OCI-LY1 (cell line): ENCODE results near the gene APOA4.
"Not testable (repeated sequence)": the region's sequence is repeated elsewhere in the genome, so short reads cannot be mapped to it uniquely, and the experiment has no call there.

Source experiments
- H2AFZ ChIP-seq: fragments of 200-600 bp; sonication (generic), shearing (Covaris generic); 2 replicates; pipeline ENCODE4 v1.6.0; 2014; ENCODE audit warnings: antibody characterized with exemption, mild to moderate bottlenecking, low read length
- H3F3A ChIP-seq: fragments of 200-600 bp; sonication (generic), shearing (Covaris generic); 2 replicates; pipeline ENCODE4 v1.6.0; 2014; ENCODE audit warnings: mild to moderate bottlenecking, antibody characterized with exemption, low read length, moderate library complexity; ENCODE audit not compliant: insufficient read depth
- H3K27ac ChIP-seq: fragments of 200-600 bp; sonication (generic); 2 replicates; pipeline ENCODE4 v1.5.1; 2014; ENCODE audit warnings: low read length, mixed run types, mild to moderate bottlenecking, low read depth; ENCODE audit not compliant: poor library complexity, severe bottlenecking
- H3K27me3 ChIP-seq: fragments of 200-600 bp; sonication (generic); 2 replicates; pipeline ENCODE4 v1.6.0; 2014; ENCODE audit warnings: antibody characterized with exemption, mild to moderate bottlenecking, low read length, moderate library complexity; ENCODE audit not compliant: insufficient read depth
- H3K36me3 ChIP-seq: fragments of 200-600 bp; sonication (generic); 2 replicates; pipeline ENCODE4 v1.6.1; 2014; ENCODE audit warnings: mild to moderate bottlenecking, antibody characterized with exemption, low read length, moderate library complexity, mixed read lengths; ENCODE audit not compliant: insufficient read depth
- H3K4me1 ChIP-seq: fragments of 200-600 bp; sonication (generic); 2 replicates; pipeline ENCODE4 v1.5.1; 2014; ENCODE audit warnings: mild to moderate bottlenecking, low read length, moderate library complexity; ENCODE audit not compliant: insufficient read depth, severe bottlenecking
- H3K4me2 ChIP-seq: fragments of 200-600 bp; sonication (generic), shearing (Covaris generic); 2 replicates; pipeline ENCODE4 v1.6.1; 2014; ENCODE audit warnings: low read length
- H3K4me3 ChIP-seq: fragments of 200-600 bp; sonication (generic); 2 replicates; pipeline ENCODE4 v1.5.1; 2014; ENCODE audit warnings: low read length, low read depth, mild to moderate bottlenecking, mixed read lengths; ENCODE audit not compliant: poor library complexity, severe bottlenecking
- H3K79me2 ChIP-seq: fragments of 200-600 bp; shearing (Covaris generic); 2 replicates; pipeline ENCODE4 v1.6.1; 2016; ENCODE audit warnings: mixed run types, low read length, mixed read lengths; ENCODE audit not compliant: insufficient read depth
- H3K9ac ChIP-seq: fragments of 200-600 bp; sonication (generic), shearing (Covaris generic); 2 replicates; pipeline ENCODE4 v1.6.1; 2014; ENCODE audit warnings: mild to moderate bottlenecking, low read length, mixed read lengths
- H3K9me2 ChIP-seq: fragments of 200-600 bp; sonication (generic), shearing (Covaris generic); 2 replicates; pipeline ENCODE4 v1.6.1; 2014; ENCODE audit warnings: low read depth, mild to moderate bottlenecking, low read length, mixed read lengths
- H3K9me3 ChIP-seq: fragments of 200-600 bp; shearing (Covaris generic); 2 replicates; pipeline ENCODE4 v1.6.1; 2014; ENCODE audit warnings: low read length, mixed read lengths
- H4K20me1 ChIP-seq: fragments of 200-600 bp; sonication (generic), shearing (Covaris generic); 2 replicates; pipeline ENCODE4 v1.6.0; 2016; ENCODE audit warnings: mild to moderate bottlenecking, low read length; ENCODE audit not compliant: insufficient read depth
- EZH2 ChIP-seq: fragments of 200-600 bp; sonication (generic), shearing (Covaris generic); IDR thresholded peaks from 2 replicates; pipeline ENCODE4 v1.8.0; 2017; ENCODE audit warnings: borderline replicate concordance, mixed run types, mild to moderate bottlenecking, antibody characterized with exemption, low read length, moderate library complexity, mixed read lengths
- TF ChIP-seq, protein P1 (sequence below): fragments of 200-600 bp; sonication (generic), shearing (Covaris generic); IDR thresholded peaks from 2 replicates; pipeline ENCODE4 v1.5.1; 2017; ENCODE audit warnings: mild to moderate bottlenecking, antibody characterized with exemption, low read length, moderate library complexity, mixed read lengths

APOA4 gene

DNA sequence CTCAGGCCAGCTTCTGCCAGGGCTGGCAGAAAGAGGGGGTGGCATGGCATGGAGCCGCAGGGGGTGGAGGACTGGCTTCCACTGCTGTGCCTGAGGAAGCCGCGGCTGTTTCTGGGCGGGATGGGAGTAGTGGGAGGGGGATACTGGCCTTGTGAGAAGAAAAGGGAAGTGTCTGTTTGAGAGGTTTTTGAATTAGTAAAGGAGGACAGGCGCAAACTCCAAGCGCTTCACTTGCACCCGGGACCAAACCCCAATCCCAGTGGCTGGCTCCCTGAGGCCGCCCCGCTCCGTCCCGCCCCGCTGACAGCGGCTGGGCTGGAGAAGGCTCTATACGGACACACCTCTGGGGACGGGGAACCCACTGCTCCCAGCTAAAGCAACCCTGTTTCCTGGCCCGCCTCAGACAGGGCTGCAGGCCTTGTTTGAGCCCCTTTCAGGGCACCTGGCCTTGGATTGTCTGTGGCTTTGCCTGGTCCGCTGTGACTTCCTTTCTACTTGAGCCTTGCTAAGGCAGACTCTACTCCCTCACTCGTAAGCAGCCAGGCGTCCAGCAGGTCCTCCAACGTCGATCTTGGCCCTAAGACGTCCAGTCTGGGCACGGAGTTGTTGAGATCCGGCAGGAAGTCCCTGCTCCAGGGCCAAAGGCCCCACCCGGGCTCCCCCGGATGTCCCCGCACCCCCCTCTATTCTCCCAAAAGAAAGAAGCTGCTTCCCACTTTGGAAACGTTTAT lies 12.1 kb upstream of the APOA4 start:
- TF ChIP-seq, protein P1, sequence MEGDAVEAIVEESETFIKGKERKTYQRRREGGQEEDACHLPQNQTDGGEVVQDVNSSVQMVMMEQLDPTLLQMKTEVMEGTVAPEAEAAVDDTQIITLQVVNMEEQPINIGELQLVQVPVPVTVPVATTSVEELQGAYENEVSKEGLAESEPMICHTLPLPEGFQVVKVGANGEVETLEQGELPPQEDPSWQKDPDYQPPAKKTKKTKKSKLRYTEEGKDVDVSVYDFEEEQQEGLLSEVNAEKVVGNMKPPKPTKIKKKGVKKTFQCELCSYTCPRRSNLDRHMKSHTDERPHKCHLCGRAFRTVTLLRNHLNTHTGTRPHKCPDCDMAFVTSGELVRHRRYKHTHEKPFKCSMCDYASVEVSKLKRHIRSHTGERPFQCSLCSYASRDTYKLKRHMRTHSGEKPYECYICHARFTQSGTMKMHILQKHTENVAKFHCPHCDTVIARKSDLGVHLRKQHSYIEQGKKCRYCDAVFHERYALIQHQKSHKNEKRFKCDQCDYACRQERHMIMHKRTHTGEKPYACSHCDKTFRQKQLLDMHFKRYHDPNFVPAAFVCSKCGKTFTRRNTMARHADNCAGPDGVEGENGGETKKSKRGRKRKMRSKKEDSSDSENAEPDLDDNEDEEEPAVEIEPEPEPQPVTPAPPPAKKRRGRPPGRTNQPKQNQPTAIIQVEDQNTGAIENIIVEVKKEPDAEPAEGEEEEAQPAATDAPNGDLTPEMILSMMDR, result no peak
- no peak for TF ChIP-seq EZH2
- Histone ChIP-seq H3F3A (no peaks in the 10 kb centered on the region), H3K27ac (no peak overlapping the region), H3K79me2 (no peaks in the 10 kb centered on the region), H3K4me1 (peaks cover 8% of the 10 kb centered on the region), H3K4me2 (peak overlapping the region; percentile 66), H2AFZ (no peak overlapping the region), H3K4me3 (peak overlapping the region; percentile 51), H3K9ac (peak overlapping the region; percentile 36; the same call in 1 of the 2 replicates), H3K36me3 (no peaks in the 10 kb centered on the region), H3K9me3 (no peaks in the 10 kb centered on the region), H4K20me1 (no peaks in the 10 kb centered on the region), H3K9me2 (no peaks in the 10 kb centered on the region), H3K27me3 (no peaks in the 10 kb centered on the region)

DNA sequence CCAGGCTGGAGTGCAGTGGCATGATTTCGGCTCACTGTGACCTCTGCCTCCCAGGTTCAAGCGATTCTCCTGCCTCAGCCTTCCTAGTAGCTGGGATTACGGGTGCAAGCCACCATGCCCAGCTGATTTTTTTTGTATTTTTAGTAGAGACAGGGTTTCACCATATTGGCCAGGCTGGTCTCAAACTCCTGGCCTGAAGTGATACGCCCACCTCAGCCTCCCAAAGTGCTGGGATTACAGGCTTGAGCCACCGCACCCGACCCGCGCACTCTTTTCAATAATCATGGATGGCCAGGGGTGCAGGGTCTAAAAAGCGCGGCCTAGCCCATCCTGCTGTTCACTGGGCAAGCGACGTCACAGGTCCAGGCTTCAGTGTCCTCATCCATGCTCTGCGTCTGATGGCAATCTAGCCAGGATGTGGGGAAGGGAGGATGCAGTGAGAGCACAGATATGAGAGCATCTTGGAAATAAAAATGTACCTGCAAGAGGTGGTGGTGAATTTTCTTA lies 11.5 kb upstream of the APOA4 start:
- H3K4me1 ChIP-seq, H3K27me3 ChIP-seq, H2AFZ ChIP-seq, H3K4me2 ChIP-seq, H3F3A ChIP-seq, H3K9ac ChIP-seq, H4K20me1 ChIP-seq, H3K9me3 ChIP-seq, H3K27ac ChIP-seq, H3K4me3 ChIP-seq, H3K36me3 ChIP-seq, H3K9me2 ChIP-seq, H3K79me2 ChIP-seq: not testable (repeated sequence)

DNA sequence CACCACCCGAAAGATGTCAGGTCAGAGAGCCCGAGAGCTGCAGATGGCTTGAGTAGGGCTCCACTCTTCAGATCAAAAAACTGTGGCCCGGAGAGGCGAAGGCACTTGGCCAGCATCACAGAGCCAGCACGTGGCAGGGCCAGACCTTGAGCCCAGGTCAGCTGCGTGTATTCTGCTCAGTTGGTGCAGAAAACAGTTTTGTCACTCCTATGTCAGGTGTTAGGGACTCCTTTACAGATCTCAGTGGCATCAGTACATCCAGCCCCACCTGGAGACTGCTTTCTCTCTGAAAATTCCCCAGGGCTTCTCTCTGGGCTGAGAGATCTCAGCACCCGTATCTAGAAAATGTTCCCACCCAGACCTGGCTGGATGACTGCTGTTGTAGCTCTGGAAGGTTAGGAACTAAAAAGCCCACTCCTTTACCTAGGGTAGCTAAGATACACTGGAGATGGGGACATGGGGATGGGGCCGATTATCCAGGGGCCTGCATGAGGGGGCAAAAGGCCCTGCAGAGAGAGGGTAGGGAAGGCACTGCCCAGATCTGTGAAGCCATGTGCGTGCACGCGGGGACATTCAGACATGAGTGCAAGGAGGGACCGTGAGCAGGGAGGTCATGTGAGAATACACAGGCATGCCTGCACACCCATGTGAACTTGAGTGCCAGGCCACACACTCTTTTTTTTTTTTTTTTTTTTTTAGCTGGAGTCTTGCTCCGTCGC lies 10.9 kb upstream of the APOA4 start:
- H3K79me2 ChIP-seq, result no peaks in the 10 kb centered on the region
- H3K4me1 ChIP-seq, result peaks cover 8% of the 10 kb centered on the region
- no peaks in the 10 kb centered on the region for H3K36me3 ChIP-seq
- no peaks in the 10 kb centered on the region for H3F3A ChIP-seq
- no peak overlapping the region for H3K27ac ChIP-seq
- no peaks in the 10 kb centered on the region for H3K27me3 ChIP-seq
- H3K4me2 ChIP-seq, result no peak overlapping the region
- no peak overlapping the region for H3K9ac ChIP-seq
- H2AFZ ChIP-seq, result no peak overlapping the region
- no peaks in the 10 kb centered on the region for H3K9me2 ChIP-seq
- TF ChIP-seq, protein P1, result no peak
- no peak for TF ChIP-seq EZH2
- no peaks in the 10 kb centered on the region for H3K9me3 ChIP-seq
- H4K20me1 ChIP-seq, result no peaks in the 10 kb centered on the region
- H3K4me3 ChIP-seq, result no peak overlapping the region
